Endometrium (tissue), 2 donors: Measurements from ENCODE around the gene SERINC5.
A peak's percentile ranks its signal among the peaks of the same experiment; 100 is the strongest.
"Not testable (repeated sequence)": the region's sequence is repeated elsewhere in the genome, so short reads cannot be mapped to it uniquely, and the experiment has no call there.

Experiments used
- FAIRE-seq: peaks from 2 replicates; lab custom pipeline; 2012; peaks lifted over from hg19 to GRCh38; lab: Jason Lieb, UNC
- donor health status: control.
- donor health status: control.

The SERINC5 gene

DNA sequence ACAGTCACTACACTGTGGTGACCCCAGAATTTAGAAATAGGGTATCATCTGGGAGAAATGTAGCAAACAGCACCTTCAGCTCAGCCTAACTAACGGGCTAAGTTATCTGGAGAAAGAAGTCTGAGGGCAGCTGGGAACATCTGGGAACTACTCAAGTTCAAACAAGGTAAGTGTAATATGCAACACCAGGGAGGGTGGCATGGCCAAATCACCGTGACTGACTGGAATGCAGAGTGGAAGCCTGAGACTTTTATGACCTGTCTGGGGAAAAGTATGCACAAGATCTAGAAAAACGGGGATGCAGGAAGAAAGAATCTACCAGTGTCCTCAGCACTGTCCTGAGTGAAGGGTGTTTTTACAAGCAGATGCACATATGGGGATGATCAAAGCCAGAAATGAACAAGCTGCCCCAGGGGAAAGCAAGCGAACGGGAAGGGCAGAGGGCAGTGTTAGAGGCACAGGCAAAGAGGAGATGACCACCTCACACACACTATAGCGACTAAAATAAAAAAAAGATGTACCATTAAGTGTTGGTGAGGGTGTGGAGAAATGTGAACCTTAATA lies 59.9 kb downstream of the SERINC5 start:
- no peak for FAIRE-seq

DNA sequence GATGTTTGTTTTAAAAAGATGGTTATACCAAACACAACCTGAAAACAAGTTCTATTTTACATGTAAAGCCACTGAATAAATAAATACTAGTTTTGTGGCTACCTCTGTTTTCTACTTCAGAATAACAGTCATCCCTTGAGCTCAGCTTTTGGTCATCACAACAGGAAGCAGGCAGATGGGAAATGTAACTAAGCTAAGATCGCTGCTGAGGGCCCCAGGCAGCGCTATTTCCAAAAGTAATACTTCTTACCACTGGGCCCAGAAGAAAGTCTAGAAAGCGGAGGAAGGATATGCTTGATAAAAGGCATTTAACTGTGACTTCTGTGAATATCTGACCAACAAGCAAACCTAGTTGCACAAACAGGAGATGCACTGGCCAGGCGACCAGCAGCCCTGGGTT lies 61.4 kb downstream of the SERINC5 start:
- no peak for FAIRE-seq

DNA sequence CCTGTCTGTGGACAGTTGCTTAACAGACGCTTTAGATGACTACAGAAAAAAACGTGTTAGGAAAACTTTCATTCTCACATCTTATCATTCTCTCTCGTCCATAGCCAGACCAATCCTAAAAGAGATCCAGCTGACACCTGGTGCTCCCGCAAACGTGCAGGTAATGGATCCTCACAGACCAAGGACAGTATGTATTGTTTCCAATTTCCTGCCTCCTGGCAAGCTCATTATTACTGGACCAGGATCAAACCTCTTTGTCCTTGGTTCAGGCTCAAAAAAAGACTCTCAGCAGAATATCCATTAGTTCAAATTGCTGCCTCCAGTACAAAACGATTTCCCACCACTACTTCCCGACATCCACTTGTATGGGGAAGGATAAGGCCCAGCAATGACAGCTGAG lies 62.4 kb downstream of the SERINC5 start:
- FAIRE-seq: no peak

DNA sequence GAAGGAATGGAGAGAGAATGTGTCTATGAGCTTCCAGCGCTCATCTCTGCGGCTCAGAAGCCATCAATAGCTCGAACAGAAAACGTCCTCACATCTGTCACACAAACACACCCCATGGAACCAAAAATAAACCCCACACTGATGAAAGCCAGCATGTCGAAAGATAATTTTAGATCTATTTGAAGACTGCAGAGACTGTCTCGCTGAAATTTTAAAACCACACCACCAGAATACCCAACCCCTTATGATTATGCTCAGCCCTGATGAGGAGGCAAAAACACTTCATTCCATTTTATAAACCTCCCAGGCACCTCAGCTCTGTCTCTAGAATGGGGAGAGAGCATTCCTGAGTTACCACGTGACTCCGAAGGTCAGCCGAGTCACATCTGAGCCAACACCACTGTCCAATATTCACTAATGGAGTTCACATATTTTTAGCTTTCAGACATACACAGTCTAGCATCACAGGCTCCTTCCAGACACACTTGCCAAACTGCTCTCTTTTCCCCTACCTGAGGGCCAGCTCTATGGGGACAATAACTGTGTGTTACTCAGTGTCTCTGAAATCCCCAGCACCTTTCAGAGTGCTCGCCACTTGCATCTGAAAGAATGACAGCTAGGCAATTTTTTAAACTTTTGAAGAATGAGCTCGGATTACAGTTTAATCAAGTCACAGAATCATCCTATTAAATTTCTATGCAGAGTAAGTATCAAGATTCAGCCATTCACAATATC lies 63.2 kb downstream of the SERINC5 start:
- no peak for FAIRE-seq

DNA sequence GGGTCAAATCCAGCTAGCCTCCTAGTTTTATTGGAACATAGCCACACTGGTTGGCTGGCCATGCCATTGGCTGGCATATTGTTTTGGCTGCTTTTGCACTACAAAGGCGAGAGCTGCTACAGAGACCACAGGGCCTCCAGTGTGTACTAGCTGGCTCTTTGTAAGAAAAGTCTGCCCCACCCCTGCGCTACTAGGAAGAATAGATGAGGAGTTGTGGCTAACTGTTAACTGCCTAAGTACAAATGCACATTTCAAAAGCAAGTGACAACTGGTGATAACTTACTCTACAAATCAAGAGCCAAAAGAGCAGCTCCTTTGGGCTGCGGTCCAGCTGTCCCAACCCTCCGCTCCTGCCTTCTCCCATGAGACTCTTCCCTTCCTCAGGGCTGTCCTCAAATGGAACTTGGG lies 63.9 kb downstream of the SERINC5 start:
- FAIRE-seq: no peak

DNA sequence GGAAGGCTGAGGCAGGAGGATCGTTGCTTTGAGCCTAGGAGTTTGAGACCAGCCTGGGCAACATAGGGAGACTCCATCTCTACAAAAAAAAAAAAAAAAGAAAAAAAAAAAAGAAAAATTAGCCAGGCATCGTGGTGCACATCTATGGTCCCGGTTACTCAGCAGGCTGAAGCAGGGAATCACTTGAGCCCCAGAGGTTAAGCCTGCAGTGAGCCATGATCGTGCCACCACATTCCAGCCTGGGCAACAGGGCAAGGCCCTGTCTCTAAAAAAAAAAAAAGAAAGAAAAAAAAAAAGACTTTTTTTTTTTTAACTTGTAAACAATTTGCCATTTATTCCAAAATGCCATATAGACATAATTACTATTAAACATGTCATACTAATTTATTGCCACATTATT lies 64.5 kb downstream of the SERINC5 start:
- no peak for FAIRE-seq

DNA sequence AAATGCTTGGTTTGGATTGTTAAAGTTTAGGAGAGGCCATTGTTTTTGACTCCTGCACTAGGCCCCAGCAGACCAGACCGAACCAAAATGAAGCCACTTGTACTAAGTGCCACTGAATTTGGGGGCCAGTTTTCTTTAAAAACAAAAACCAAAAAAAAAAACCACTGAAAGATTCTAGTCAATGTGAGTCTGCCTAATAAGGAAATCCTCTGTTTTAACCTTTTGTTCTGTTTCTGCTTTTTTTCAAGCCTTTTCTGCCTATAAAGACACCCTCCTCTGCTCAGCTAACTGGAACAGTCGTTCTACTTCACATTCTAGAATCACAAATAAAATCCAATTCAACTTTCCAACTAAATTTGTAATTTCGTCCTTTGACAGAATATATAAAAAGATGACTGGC lies 64.9 kb downstream of the SERINC5 start:
- no peak for FAIRE-seq

DNA sequence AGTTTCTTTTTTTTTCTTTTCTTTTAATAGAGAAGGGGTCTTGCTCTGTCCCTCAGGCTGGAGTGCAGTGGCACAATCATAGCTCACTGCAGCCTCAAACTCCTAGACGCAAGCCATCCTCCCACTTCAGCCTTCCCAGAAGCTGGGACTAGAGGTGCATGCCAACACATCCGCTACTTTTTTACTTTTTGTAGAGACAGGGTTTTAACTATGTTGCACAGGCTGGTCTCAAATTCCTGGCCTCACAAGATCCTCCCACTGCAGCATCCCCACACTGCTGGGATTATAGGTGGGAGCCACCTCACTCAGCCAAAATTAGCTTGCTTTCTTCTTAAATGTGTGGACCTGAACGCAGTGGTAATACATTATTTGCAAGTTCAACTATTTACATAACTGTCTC lies 66.1 kb downstream of the SERINC5 start:
- no peak for FAIRE-seq

DNA sequence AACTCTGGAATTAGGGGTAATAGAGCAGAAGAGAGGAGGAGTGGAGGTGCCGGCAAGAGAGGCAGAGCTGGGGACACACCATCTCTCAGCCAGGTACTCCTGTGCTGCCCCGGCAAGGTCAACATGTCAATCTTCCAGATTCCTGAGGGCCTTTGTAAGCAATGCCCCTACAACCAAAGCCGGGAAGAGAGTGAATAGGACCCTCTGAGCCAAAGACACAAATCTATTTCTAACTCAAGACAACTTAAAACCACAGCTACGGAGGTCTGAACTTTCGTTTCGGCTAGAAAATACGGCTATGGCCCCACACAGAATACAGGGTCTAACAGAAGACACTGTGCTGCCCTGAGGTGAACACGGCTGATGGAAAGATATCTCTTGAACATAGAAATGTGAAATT lies 66.6 kb downstream of the SERINC5 start:
- FAIRE-seq: no peak

DNA sequence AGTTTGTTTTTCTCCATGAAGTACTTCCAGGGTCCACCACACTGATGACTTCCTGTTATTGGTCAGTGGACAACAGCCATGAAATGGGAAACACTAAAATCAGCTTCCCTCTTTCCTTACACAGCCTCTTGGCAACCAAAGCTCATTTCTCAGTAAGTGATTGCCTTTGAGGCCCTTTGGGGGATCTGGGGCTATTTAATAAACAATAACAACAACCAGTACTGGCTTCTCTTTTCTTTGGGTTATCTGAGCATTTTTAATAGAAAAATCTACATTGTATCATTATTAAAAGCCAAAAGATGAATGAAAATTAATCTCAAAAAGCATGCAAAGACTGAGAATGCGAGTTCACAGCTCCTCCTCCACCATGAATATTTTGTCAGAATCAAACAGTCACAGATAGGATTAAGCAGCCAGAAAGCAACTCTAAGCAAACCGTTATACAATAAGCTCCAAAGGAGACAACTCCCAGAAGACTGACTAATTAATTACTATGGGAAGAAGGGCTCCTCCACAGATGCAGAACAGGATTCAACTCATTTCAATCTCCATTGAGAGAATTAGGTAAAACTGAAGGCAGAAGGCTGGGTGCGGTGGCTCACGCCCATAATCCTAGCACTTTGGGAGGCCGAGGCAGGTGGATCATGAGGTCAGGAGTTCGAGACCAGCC lies 68.3 kb downstream of the SERINC5 start:
- no peak for FAIRE-seq

DNA sequence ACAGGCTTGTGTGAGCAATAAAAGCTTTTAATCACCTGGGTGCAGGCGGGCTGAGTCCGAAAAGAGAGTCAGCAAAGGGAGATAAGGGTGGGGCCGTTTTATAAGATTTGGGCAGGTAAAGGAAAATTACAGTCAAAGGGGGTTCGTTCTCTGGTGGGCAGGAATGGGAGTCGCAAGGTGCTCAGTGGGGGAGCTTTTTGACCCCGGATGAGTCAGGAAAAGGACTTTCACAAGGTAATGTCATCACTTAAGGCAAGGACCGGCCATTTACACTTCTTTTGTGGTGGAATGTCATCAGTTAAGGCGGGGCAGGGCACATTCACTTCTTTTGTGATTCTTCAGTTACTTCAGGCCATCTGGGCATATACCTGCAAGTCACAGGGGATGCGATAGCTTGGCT lies 70.3 kb downstream of the SERINC5 start:
- FAIRE-seq: not testable (repeated sequence)

DNA sequence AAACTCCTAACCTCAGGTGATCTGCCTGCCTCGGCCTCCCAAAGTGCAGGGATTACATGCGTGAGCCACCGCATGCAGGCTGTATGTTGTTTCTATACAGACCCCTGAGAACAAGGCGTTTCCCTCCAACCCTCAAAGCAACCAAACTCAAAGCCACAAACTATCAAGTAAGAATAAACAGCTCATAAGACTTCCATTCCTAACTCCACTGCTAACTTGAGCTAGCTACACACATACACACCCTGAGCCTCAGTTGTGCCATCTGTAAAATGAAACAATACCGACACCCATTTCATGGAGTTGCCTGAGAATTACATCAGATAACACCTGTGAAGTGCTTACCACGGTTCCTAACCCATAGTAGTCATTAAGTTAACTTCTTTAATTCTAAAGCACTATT lies 70.8 kb downstream of the SERINC5 start:
- FAIRE-seq: no peak

DNA sequence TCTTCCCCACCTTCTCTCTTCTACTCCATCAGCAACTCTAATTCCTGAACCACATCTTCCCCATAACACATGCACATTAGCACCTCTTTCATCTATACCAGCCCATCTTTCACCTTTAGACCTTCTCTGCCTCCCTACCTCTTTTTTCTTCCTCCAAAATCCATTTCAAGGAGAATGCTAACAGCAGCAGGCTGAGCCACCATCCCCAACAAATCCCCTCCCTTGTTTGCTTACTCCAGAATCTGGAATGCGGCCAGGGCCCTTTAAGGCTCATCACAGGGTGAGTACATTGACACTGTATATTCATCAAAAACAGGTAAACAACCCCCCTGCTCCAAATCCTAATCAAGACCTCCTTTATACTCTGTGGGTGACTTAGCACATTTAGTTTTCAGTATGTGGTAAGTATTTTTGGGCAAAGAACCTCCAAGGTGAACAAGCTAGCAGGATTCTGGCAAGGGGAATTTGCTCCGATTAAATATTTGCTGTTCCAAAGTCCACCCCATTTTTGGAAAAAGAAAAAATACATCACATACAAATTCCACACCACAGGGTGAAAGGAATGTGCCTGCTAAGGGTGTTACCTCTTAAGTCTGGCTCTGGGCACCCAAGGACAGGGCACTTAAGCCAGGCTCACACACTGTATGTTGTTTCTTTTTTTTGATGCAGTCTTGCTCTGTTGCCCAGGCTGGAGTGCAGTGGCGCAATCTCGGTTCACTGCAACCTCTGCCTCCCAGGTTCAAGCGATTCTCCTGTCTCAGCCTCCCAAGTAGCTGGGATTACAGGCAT lies 71.4 kb downstream of the SERINC5 start:
- no peak for FAIRE-seq

DNA sequence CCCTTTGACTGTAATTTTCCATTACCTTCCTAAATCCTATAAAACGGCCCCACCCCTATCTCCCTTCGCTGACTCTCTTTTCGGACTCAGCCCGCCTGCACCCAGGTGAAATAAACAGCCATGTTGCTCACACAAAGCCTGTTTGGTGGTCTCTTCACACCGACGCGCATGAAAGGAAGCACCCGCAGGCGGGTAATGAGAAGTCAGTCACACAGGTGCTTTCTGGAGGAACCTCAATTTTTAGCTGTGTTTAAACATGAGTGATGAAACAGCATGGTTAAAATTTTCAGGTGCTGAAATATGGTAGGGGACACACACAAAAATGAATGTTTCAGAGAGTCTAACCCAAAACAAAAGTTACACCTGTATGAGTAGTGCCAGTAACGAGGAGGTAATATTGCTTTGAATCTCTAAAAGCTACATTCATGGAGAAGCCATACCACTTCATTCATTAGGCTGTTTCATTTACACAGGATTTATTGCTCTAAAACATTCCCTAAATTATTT lies 72.1 kb downstream of the SERINC5 start:
- FAIRE-seq: not testable (repeated sequence)

DNA sequence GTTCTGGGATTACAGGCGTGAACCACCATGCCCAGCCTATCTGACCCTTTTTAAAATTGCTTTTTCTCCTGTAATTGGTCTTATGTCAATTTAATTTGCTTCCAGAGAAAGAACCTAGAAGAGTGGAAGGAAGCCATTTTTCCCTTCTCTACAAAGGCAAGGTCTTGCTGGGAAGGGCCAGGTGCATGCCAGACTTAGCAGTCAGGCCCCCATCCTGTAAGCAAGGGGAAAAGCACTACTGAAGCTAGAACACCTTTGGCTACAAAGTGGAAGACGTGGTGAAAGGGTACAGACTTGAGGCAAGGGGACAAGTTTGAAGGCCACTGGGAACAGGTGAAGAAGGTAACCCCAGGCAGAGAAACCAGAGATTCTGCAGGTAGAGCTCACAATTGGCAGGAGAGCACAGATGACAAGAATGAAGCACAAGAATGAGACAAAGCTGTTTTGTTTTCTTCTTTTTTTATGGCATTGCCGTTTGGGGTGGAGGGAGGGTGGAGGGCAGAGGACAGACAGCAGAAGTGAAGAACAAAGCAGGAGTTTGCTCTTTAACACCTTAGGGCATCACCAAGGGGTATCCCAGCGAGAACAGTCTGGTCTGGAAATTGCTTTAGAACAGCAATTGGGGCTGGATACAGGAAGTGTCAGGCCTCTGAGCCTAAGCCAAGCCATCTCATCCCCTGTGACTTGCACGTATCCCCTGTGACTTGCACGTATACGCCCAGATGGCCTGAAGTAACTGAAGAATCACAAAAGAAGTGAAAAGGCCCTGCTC lies 72.9 kb downstream of the SERINC5 start:
- FAIRE-seq: no peak

DNA sequence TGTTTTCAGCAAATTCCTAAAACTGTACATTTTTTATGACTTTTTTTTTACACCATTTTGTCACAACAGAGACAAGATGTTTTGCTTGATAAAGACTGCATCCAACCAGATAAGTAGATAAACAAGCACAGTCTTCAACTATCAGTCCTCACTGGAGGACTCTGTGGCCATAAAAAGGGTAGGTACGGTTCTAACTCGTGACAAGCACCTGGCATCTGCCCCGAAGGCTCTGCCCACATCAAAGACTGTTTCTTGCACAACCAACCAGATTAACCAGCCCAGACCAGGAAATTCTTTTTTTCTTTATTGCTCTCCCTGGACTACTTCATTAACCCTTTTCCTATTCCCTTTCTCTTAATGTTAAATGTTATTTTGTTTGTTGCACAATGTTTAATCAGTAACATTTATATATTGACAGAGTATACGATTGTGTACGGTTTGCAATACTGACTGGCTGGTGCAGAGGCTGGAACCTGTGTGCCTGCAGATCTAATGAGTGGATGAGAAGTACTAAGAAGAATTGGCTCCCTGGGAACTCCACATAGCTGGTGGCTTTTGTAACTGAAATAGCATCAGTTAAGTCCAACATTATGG lies 74.1 kb downstream of the SERINC5 start:
- no peak for FAIRE-seq

DNA sequence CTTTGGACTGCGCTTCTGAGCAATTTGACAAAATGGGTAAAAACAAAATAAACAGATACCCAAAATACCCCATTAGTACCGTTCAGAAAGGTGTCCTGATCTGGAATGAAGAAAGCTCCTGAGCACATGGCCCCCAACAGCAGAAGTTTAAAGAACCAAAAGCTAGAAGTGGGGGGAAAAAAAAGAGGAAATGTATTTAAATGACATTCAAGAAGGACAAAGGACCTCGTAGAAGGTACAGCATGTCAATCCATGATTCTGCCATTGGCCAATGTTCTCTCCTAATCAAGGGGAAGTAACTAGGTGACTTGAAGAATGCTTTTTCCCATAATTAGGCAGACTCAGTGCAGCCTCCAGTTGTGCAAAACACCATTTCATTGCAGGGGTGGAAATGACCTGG lies 78.6 kb downstream of the SERINC5 start:
- FAIRE-seq: no peak

DNA sequence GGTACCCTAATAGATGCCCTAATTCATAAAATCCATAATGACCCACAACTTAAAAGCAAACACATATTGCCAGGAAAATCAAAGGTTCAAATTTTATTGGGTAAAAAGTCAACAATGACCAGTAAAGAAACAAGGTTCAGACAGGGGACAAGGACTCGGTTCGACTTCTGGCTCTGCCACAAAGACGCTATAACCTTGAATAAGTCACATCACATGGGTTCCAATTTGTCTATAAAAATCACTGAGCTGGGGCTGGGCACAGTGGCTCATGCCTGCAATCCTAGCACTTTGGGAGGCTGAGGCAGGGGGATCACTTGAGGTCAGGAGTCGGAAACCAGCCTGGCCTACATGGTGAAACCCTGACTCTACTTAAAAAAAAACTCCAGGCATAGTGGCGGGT lies 80.5 kb downstream of the SERINC5 start:
- FAIRE-seq: no peak

DNA sequence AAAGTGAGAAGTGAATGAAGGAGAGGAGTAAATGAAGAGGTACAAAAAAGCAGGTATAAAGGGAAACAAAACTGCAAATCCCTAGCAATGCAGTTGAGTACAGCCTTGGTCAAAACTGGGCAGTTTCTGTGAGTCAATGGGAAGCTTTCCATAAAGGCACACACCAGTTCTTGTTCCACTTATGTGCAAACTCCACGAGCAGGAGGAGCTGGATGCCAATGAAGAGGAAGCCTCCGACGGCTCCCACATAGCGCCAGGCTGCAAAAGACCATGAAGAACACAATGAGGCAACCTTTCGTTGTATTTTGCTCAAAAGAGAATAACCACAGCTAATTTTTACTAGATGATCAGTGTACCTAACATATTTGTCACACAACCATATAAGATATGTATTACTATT lies 81.1 kb downstream of the SERINC5 start:
- FAIRE-seq: no peak

DNA sequence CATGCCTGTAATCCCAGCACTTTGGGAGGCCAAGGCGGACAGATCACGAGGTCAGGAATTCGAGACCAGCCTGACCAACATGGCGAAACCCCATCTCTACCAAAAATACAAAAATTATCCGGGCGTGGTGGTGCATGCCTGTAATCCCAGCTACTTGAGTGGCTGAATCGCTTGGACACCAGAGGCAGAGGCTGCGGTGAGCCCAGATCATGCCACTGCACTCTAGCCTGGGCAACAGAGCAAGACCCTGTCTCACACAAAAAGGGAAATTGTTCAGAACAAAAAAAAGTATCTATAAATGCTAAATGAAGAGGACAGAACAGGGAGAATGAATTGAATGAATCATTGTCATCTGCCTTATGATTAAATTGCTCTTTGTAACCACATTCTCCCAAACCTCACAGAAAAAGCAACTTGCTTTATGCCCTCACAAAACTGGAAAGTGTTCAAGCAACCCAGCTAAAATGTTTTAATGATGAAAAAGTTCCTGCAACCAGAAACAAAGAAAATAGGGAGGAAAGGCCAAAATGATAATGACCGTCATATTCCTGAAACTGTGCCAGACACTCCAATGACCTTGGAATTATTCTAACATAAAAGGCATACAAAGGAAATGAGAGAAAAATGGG lies 83.7 kb downstream of the SERINC5 start:
- peak; percentile 15 for FAIRE-seq

DNA sequence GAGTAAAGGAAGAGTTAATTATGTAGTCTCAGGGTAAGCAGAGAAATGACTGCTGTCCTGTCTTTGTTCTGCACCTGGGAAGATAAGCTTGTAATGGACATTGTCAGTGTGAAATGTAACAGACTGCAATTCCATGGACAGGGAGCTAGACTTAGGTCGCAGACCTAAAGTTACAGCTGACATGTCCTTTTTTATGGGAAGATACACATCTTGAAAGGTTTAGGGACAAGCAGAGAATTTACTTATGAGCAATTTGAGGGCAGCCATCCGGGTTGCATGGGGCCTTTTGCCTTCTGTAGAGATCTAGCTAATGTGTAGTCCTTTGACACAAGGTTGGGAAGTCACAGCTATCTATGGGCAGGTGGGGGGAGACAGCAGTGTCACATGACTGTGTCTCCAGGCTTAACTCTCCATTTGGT lies 85.7 kb downstream of the SERINC5 start:
- no peak for FAIRE-seq
